GM12801 (cell line): Measurements from ENCODE around the gene OSBPL10.

Experiments used
- CTCF ChIP-seq: IDR thresholded peaks from one replicate; pipeline ENCODE4 v1.5.1; 2011; ENCODE audit warnings: control low read depth; ENCODE audit not compliant: insufficient read length; ENCODE audit errors: extremely low read depth

The OSBPL10 gene

GRCh38 chr3:31777092-31777491 lies 204.0 kb downstream of the OSBPL10 start:
- no peak for TF ChIP-seq CTCF

- TF ChIP-seq CTCF = no peak
Observed at GRCh38 chr3:31776016-31776415, 205.0 kb downstream of the OSBPL10 start.

GRCh38 chr3:31775383-31775782 lies 205.7 kb downstream of the OSBPL10 start:
- no peak for TF ChIP-seq CTCF

GRCh38 chr3:31772758-31773473 lies 208.1 kb downstream of the OSBPL10 start:
- TF ChIP-seq CTCF = no peak

- no peak for TF ChIP-seq CTCF
Observed at GRCh38 chr3:31772272-31772671, 208.8 kb downstream of the OSBPL10 start.

- no peak for TF ChIP-seq CTCF
Observed at GRCh38 chr3:31770822-31771326, 210.2 kb downstream of the OSBPL10 start.

GRCh38 chr3:31768479-31769125 lies 212.5 kb downstream of the OSBPL10 start:
- no peak for TF ChIP-seq CTCF
